Vagina (tissue), 2 donors: ENCODE measurements around the gene ADK.

Experiments used
- POLR2A ChIP-seq, 2 donors: fragments of 450-650 bp; IDR thresholded peaks; one replicate each; pipeline ENCODE4 v1.6.1; 2017; ENCODE audit warnings: antibody characterized with exemption in 2 of 2, mild to moderate bottlenecking in 2 of 2, moderate library complexity in 2 of 2
- POLR2AphosphoS5 ChIP-seq, 2 donors: sonication (generic); formaldehyde crosslinking; IDR thresholded peaks; one replicate each; pipeline ENCODE4 v1.9.0; 2017; ENCODE audit warnings: antibody characterized with exemption in 2 of 2, mild to moderate bottlenecking in 2 of 2, low read depth in 1 of 2; ENCODE audit not compliant: insufficient read depth in 1 of 2
- TF ChIP-seq, protein P1 (sequence below), 3 experiments: fragments of 450-650 bp in 2 of 3; fragments of 200-600 bp in 1 of 3; sonication (generic) in 1 of 3; IDR thresholded peaks; one replicate each; pipeline ENCODE4 v1.5.1; 2017 to 2019; ENCODE audit warnings: antibody characterized with exemption in 3 of 3, mild to moderate bottlenecking in 2 of 3, moderate library complexity in 2 of 3

DNA sequence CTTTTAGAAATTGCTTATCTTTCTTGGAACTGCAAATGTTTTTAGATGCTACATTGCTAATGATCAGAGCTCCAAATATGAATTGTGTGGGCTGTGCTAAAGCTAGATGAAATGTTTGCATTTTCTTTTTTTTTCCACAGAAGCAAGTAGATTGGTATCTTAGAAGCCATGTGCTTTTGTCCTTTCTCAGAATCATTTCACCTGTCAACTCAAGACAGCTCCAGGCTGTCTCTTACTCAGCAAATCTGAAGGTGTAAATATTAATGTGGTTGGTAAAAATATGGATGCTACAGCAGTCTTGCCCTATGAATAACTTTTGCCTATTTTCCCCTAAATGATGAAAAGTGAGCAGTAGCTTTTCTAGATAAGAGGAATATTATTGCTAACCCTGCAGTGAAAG is 41.6 kb upstream of the ADK start:
- TF ChIP-seq, protein P1, sequence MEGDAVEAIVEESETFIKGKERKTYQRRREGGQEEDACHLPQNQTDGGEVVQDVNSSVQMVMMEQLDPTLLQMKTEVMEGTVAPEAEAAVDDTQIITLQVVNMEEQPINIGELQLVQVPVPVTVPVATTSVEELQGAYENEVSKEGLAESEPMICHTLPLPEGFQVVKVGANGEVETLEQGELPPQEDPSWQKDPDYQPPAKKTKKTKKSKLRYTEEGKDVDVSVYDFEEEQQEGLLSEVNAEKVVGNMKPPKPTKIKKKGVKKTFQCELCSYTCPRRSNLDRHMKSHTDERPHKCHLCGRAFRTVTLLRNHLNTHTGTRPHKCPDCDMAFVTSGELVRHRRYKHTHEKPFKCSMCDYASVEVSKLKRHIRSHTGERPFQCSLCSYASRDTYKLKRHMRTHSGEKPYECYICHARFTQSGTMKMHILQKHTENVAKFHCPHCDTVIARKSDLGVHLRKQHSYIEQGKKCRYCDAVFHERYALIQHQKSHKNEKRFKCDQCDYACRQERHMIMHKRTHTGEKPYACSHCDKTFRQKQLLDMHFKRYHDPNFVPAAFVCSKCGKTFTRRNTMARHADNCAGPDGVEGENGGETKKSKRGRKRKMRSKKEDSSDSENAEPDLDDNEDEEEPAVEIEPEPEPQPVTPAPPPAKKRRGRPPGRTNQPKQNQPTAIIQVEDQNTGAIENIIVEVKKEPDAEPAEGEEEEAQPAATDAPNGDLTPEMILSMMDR (IDR thresholded peaks at IDR 0.05), result no peak
- no peak for TF ChIP-seq POLR2AphosphoS5 (IDR thresholded peaks at IDR 0.05; ENCODE audit: insufficient read depth in 1 of 2, low read depth in 1 of 2)
- TF ChIP-seq POLR2A (IDR thresholded peaks at IDR 0.05), result no peak
